Stomach (tissue), 9 donors: ENCODE measurements around the gene SYT7. TPM values are rescaled to one million over a fixed set of nuclear protein-coding genes. Genes with fewer than 3 reads are reported as not detected.
"Not testable (repeated sequence)": the region's sequence is repeated elsewhere in the genome, so short reads cannot be mapped to it uniquely, and the experiment has no call there.

Source experiments
- DNase-seq, 2 donors: peaks; one replicate each; pipeline versions ENCODE4 v3.0.0 to v3.0.0-alpha.2; 2013 to 2019
- H3K27ac ChIP-seq, 5 donors: fragments of 200-600 bp in 4 of 5; sonication (generic) in 4 of 5; one replicate each; pipeline ENCODE4 v1.5.1; 2013 to 2019; ENCODE audit warnings: mild to moderate bottlenecking in 1 of 5, moderate library complexity in 1 of 5
- H3K27me3 ChIP-seq, 3 donors: fragments of 200-600 bp; sonication (generic); one replicate each; pipeline ENCODE4 v1.5.1; 2017 to 2019; ENCODE audit warnings: mixed run types in 1 of 3
- H3K36me3 ChIP-seq, 4 donors: fragments of 200-600 bp; sonication (generic); 1 replicate in 3 of 4; 2 replicates in 1 of 4; pipeline ENCODE4 v1.5.1; 2016 to 2019
- H3K4me1 ChIP-seq, 4 donors: fragments of 200-600 bp; sonication (generic); one replicate each; pipeline ENCODE4 v1.5.1; 2016 to 2019
- H3K4me3 ChIP-seq, 4 donors: fragments of 200-600 bp; sonication (generic) in 3 of 4; one replicate each; pipeline ENCODE4 v1.5.1; 2016 to 2019; ENCODE audit warnings: mild to moderate bottlenecking in 1 of 4
- H3K9me3 ChIP-seq, 4 donors: fragments of 200-600 bp; sonication (generic); one replicate each; pipeline ENCODE4 v1.5.1; 2016 to 2019
- EP300 ChIP-seq: sonication (generic); formaldehyde crosslinking; IDR thresholded peaks from one replicate; pipeline ENCODE4 v1.6.1; 2017; ENCODE audit warnings: antibody characterized with exemption
- POLR2A ChIP-seq, 4 donors: fragments of 450-650 bp; IDR thresholded peaks; one replicate each; pipeline ENCODE4 v1.6.1; 2016; ENCODE audit warnings: antibody characterized with exemption in 4 of 4, control low read depth in 2 of 4, mild to moderate bottlenecking in 1 of 4, moderate library complexity in 1 of 4
- POLR2AphosphoS5 ChIP-seq, 3 donors: sonication (generic); formaldehyde crosslinking; IDR thresholded peaks; one replicate each; pipeline ENCODE4 v1.6.1; 2016; ENCODE audit warnings: antibody characterized with exemption in 3 of 3
- WGBS, 5 donors: extraction: QIAGEN DNeasy Blood & Tissue Kit in 3 of 5; methylation state at CpG; one replicate each; pipeline versions ENCODE4 v1.1.5 to v1.1.7; 2013 to 2018; 5-methylcytosine and 5-hydroxymethylcytosine counted together
- intact Hi-C: fragments of 100-400 bp; cut with DNase I; formaldehyde crosslinking; loops from one replicate; pipeline ENCODE4 v1.15.1; 2023; ENCODE audit warnings: low total_unique reads
- polyA plus RNA-seq, 3 donors: library from polyadenylated mRNA; stranded (reverse); fragments of 200-250 nt; gene quantifications; one replicate each; pipeline ENCODE4 v1.2.3, GENCODE V29; 2013
- total RNA-seq, 5 donors: library from RNA; depleted of rRNA; stranded (reverse); fragments of >200 nt; gene quantifications; one replicate each; pipeline versions ENCODE4 v1.1.0 to v1.2.3, GENCODE V29; 2014 to 2016
- TF ChIP-seq, protein P1 (sequence below), 7 experiments: fragments of 450-650 bp in 4 of 7; fragments of 200-600 bp in 3 of 7; sonication (generic) in 3 of 7; IDR thresholded peaks; one replicate each; pipeline ENCODE4 v1.5.1; 2016 to 2019; ENCODE audit warnings: antibody characterized with exemption in 7 of 7, control low read depth in 2 of 7, mild to moderate bottlenecking in 1 of 7
- donor health status: healthy with polysubstance abuse.
- donor health status: Bipolar disorder and iron deficiency.
- donor health status: healthy.

The SYT7 gene
- total and polyA plus RNA-seq, 8 donors, result 0.92 to 8.4 (median 1.4) TPM; not detected in 1

DNA sequence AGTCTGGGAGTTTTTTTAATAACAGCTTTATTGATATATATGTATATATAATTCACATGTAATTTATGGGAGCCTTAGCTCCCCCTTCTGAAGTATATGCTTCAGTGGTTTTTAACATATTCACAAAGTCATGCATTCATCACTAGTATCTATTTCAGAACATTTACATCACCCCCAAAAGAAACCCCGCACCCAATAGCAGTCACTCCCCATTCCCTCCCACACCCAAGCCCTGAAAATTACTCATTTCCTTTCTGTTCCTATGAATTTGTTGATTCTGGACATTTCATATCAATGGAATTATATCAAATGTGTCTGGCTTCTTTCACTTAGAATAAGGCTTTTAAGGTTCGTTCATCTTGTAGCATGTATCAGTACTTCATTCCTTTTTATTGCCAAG is 35.6 kb upstream of the SYT7 start:
- WGBS, 5 donors, result 64 to 87% (median 77%) methylated on average over 2 of the region's 2 CpGs
- Histone ChIP-seq H3K36me3 (no peaks in the 10 kb centered on the region), H3K27me3 (peaks cover 0 to 49% (median 7%) of the 10 kb centered on the region in 3 donors), H3K4me3 (no peak overlapping the region), H3K27ac (no peak overlapping the region), H3K9me3 (no peaks in the 10 kb centered on the region), H3K4me1 (no peaks in the 10 kb centered on the region)
- intact Hi-C loops, result no loop called here
- TF ChIP-seq, protein P1, sequence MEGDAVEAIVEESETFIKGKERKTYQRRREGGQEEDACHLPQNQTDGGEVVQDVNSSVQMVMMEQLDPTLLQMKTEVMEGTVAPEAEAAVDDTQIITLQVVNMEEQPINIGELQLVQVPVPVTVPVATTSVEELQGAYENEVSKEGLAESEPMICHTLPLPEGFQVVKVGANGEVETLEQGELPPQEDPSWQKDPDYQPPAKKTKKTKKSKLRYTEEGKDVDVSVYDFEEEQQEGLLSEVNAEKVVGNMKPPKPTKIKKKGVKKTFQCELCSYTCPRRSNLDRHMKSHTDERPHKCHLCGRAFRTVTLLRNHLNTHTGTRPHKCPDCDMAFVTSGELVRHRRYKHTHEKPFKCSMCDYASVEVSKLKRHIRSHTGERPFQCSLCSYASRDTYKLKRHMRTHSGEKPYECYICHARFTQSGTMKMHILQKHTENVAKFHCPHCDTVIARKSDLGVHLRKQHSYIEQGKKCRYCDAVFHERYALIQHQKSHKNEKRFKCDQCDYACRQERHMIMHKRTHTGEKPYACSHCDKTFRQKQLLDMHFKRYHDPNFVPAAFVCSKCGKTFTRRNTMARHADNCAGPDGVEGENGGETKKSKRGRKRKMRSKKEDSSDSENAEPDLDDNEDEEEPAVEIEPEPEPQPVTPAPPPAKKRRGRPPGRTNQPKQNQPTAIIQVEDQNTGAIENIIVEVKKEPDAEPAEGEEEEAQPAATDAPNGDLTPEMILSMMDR (IDR thresholded peaks at IDR 0.05), result no peak
- TF ChIP-seq POLR2A (IDR thresholded peaks at IDR 0.05) (no peak), EP300 (no peak)
- DNase-seq, result no peak

DNA sequence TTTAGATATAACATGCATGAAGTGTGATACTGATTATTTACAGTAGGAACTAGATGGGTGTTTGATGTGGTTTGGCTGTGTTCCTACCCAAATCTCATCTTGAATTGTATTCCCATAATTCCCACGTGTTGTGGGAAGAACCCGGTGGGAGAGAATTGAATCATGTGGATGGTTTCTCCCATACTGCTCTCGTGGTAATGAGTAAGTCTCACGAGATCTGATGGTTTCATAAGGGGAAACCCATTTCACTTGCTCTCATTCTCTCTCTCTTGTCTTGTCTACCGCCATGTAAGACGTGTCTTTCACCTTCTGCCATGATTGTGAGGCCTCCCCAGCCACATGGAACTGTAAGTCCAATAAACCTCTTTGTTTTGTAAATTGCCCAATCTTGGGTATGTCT is 33.9 kb upstream of the SYT7 start:
- 31 to 50% (median 38%) methylated on average over 6 of the region's 6 CpGs for WGBS, 5 donors
- intact Hi-C loops, result not testable (repeated sequence)

DNA sequence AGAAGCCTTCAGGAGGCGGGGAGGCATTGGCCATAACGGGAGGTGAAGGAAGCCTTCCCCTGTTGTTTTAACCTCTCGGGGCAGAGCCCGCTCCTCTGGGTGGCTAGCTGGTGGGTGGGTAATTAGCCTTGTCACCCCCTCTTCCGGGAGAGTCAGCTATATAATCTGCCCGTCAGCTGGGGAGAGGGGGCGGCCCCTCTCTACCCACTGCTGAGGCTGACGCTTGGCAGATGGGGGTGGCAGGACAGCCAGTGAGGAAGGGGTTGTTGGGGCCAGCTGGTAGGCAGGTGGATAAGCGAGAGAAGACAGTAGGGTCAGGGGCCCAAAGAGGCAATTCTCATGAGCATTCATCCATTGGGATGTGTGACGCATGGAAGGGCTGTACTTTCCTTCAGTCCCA is 33.0 kb upstream of the SYT7 start:
- Histone ChIP-seq H3K36me3 (no peaks in the 10 kb centered on the region), H3K4me3 (no peak overlapping the region), H3K27me3 (peaks cover 0 to 48% (median 10%) of the 10 kb centered on the region in 3 donors), H3K9me3 (no peaks in the 10 kb centered on the region), H3K27ac (no peak overlapping the region), H3K4me1 (peaks cover 0 to 10% (median 2%) of the 10 kb centered on the region in 4 donors)
- TF ChIP-seq, protein P1 (IDR thresholded peaks at IDR 0.05), result no peak
- TF ChIP-seq POLR2AphosphoS5 (IDR thresholded peaks at IDR 0.05) (no peak), POLR2A (IDR thresholded peaks at IDR 0.05) (no peak), EP300 (no peak)
- intact Hi-C loops, result no loop called here
- no peak for DNase-seq
- 59 to 81% (median 66%) methylated on average over 10 of the region's 10 CpGs for WGBS, 5 donors

More for the DNA sequence above, 33.9 kb upstream of the SYT7 start:
- H3K36me3 ChIP-seq, DNase-seq, H3K4me1 ChIP-seq, H3K27ac ChIP-seq, H3K4me3 ChIP-seq, H3K9me3 ChIP-seq: not testable (repeated sequence)
- H3K27me3 ChIP-seq, result peaks cover 0 to 50% (median 10%) of the 10 kb centered on the region in 3 donors

DNA sequence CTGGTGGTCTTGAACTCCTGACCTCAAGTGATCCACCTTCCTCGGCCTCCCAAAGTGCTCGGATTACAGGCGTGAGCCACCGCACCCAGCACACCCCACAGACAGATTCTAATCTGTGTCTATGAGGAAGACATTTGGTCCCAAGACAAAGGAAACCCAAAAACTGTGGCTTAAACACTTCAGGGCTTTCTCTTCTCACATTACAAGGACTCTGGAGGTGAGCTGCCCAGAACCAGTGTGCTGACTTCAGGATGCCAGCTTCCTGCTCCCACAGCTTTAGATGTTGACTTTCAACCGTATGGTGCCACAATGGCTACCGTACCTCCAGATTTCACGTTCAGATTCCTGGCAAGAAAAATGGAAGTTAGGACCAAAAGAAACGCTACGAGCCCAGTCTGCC is 32.2 kb upstream of the SYT7 start:
- intact Hi-C loops, result no loop called here
- Histone ChIP-seq H3K4me3 (no peak overlapping the region), H3K27me3 (peaks cover 0 to 48% (median 10%) of the 10 kb centered on the region in 3 donors), H3K4me1 (peaks cover 0 to 11% (median 2%) of the 10 kb centered on the region in 4 donors), H3K36me3 (no peaks in the 10 kb centered on the region), H3K27ac (no peak overlapping the region), H3K9me3 (no peaks in the 10 kb centered on the region)
- WGBS, 5 donors, result 57 to 78% (median 69%) methylated on average over 9 of the region's 9 CpGs
- TF ChIP-seq EP300 (no peak), POLR2A (IDR thresholded peaks at IDR 0.05) (no peak), POLR2AphosphoS5 (IDR thresholded peaks at IDR 0.05) (no peak)
- TF ChIP-seq, protein P1 (IDR thresholded peaks at IDR 0.05), result no peak
- DNase-seq, result no peak

DNA sequence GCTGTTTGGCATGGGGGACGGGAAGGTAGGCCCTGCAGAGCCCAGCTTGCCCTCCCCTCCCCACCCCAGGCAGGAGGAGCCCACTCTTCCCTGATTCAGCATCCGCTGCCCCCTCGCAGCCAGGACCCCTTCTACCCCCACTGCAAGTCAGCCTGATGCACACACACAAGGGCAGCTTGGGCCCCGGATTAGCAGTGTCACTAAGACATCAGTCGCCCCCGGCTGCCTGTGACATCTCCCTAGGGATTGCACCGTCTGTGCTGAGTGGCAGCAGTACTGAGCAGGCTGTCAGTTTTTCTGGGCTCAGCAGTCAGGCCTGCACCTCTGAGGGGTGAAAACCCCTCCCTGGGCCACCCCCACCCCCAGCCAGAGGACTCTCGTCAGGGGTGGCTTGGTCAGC is 30.4 kb upstream of the SYT7 start:
- intact Hi-C loops, result no loop called here
- Histone ChIP-seq H3K9me3 (no peaks in the 10 kb centered on the region), H3K27ac (no peak overlapping the region), H3K27me3 (peaks cover 0 to 55% (median 10%) of the 10 kb centered on the region in 3 donors), H3K4me3 (no peak overlapping the region), H3K4me1 (peaks cover 0 to 11% (median 2%) of the 10 kb centered on the region in 4 donors), H3K36me3 (no peaks in the 10 kb centered on the region)
- no peak for DNase-seq
- TF ChIP-seq POLR2AphosphoS5 (IDR thresholded peaks at IDR 0.05) (no peak), EP300 (no peak), POLR2A (IDR thresholded peaks at IDR 0.05) (no peak)
- TF ChIP-seq, protein P1 (IDR thresholded peaks at IDR 0.05), result no peak
- WGBS, 5 donors, result 80 to 87% (median 84%) methylated on average over 4 to 8 of the region's 8 CpGs
